Activated naive CD8-positive, alpha-beta T cell (primary cell): ENCODE data around the gene RXRB.

Experiments used
- H3K27ac Mint-ChIP-seq: one replicate; pipeline ENCODE4 v1.8.0; 2021; ENCODE audit warnings: mixed read lengths
- H3K27me3 Mint-ChIP-seq: one replicate; pipeline ENCODE4 v1.8.0; 2021; ENCODE audit warnings: mixed read lengths
- H3K36me3 Mint-ChIP-seq: one replicate; pipeline ENCODE4 v1.8.0; 2021; ENCODE audit warnings: mixed read lengths
- H3K4me1 Mint-ChIP-seq: one replicate; pipeline ENCODE4 v1.8.0; 2021; ENCODE audit warnings: low read depth, mixed read lengths
- H3K4me3 Mint-ChIP-seq: one replicate; pipeline ENCODE4 v1.8.0; 2021; ENCODE audit warnings: mild to moderate bottlenecking, mixed read lengths
- H3K9me3 Mint-ChIP-seq: one replicate; pipeline ENCODE4 v1.8.0; 2021; ENCODE audit warnings: low read depth, mixed read lengths

Gene RXRB

GRCh38 chr6:33205191-33206026 is 4.9 kb upstream of the RXRB start:
- H3K27me3 Mint-ChIP-seq: no peaks in the 10 kb centered on the region
- H3K4me3 Mint-ChIP-seq: peak overlapping the region; percentile 99
- H3K9me3 Mint-ChIP-seq: no peaks in the 10 kb centered on the region
- H3K27ac Mint-ChIP-seq: peak overlapping the region; percentile 97
- peaks cover 62% of the 10 kb centered on the region for H3K4me1 Mint-ChIP-seq
- peaks cover 8% of the 10 kb centered on the region for H3K36me3 Mint-ChIP-seq

- H3K4me1 Mint-ChIP-seq: peaks cover 59% of the 10 kb centered on the region
- H3K27me3 Mint-ChIP-seq: no peaks in the 10 kb centered on the region
- H3K9me3 Mint-ChIP-seq: no peaks in the 10 kb centered on the region
- H3K27ac Mint-ChIP-seq: peak within 1 kb of the TSS; percentile 97
- peak within 1 kb of the TSS; percentile 99 for H3K4me3 Mint-ChIP-seq
- peaks cover 8% of the 10 kb centered on the region for H3K36me3 Mint-ChIP-seq
Observed at GRCh38 chr6:33204415-33205190, 4.1 kb upstream of the RXRB start, which contains the start of gene HSD17B8. Gene HSD17B8, plus strand, starts transcription at chr6:33204655. Its CDS starts 14 bp downstream, at chr6:33204669.

- peaks cover 8% of the 10 kb centered on the region for H3K36me3 Mint-ChIP-seq
- peak overlapping the region; percentile 81 for H3K27ac Mint-ChIP-seq
- H3K27me3 Mint-ChIP-seq: no peaks in the 10 kb centered on the region
- peak overlapping the region; percentile 99 for H3K4me3 Mint-ChIP-seq
- H3K4me1 Mint-ChIP-seq: peaks cover 59% of the 10 kb centered on the region
- H3K9me3 Mint-ChIP-seq: no peaks in the 10 kb centered on the region
Observed at GRCh38 chr6:33204165-33204414, 3.6 kb upstream of the RXRB start.

- peaks cover 8% of the 10 kb centered on the region for H3K36me3 Mint-ChIP-seq
- no peaks in the 10 kb centered on the region for H3K9me3 Mint-ChIP-seq
- H3K27me3 Mint-ChIP-seq: no peaks in the 10 kb centered on the region
- peak overlapping the region; percentile 41 for H3K27ac Mint-ChIP-seq
- H3K4me1 Mint-ChIP-seq: peaks cover 58% of the 10 kb centered on the region
- H3K4me3 Mint-ChIP-seq: peak overlapping the region; percentile 99
Observed at GRCh38 chr6:33203443-33204164, 3.1 kb upstream of the RXRB start.

DNA sequence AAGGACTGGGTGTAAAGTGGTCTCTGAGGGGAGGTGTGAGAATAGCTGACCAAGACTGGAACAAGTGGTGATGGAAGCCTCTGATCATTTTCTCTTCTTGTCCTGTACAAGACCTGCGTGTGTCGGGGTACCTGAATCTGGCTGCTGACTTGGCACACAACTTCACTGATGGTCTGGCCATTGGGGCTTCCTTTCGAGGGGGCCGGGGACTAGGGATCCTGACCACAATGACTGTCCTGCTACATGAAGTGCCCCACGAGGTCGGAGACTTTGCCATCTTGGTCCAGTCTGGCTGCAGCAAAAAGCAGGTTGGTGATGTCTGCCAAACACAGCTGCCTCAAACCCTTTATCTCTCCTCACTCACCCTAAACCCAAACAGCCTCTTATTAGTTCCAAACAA is 2.3 kb upstream of the RXRB start:
- Mint-ChIP-seq H3K27me3 (no peaks in the 10 kb centered on the region), H3K36me3 (peaks cover 8% of the 10 kb centered on the region), H3K9me3 (no peaks in the 10 kb centered on the region), H3K4me1 (peaks cover 66% of the 10 kb centered on the region), H3K27ac (peak overlapping the region; percentile 100), H3K4me3 (peak overlapping the region; percentile 99)

GRCh38 chr6:33201935-33202334 is 1.5 kb upstream of the RXRB start:
- Mint-ChIP-seq H3K4me3 (peak overlapping the region; percentile 99), H3K4me1 (peaks cover 74% of the 10 kb centered on the region), H3K27ac (peak overlapping the region; percentile 100), H3K27me3 (no peaks in the 10 kb centered on the region), H3K36me3 (peaks cover 8% of the 10 kb centered on the region), H3K9me3 (no peaks in the 10 kb centered on the region)

DNA sequence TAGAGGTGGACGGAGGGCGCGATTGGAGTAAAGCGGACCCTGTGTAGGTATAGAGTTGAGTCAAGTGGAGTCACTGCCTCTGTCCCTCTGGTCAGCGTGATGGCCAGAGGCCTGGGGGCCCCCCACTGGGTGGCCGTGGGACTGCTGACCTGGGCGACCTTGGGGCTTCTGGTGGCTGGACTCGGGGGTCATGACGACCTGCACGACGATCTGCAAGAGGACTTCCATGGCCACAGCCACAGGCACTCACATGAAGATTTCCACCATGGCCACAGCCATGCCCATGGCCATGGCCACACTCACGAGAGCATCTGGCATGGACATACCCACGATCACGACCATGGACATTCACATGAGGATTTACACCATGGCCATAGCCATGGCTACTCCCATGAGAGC is 681 bp upstream of the RXRB start:
- Mint-ChIP-seq H3K27me3 (no peaks in the 10 kb centered on the region), H3K4me3 (peak overlapping the region; percentile 99), H3K4me1 (peaks cover 72% of the 10 kb centered on the region), H3K36me3 (peaks cover 8% of the 10 kb centered on the region), H3K27ac (peak overlapping the region; percentile 100), H3K9me3 (no peaks in the 10 kb centered on the region)

DNA sequence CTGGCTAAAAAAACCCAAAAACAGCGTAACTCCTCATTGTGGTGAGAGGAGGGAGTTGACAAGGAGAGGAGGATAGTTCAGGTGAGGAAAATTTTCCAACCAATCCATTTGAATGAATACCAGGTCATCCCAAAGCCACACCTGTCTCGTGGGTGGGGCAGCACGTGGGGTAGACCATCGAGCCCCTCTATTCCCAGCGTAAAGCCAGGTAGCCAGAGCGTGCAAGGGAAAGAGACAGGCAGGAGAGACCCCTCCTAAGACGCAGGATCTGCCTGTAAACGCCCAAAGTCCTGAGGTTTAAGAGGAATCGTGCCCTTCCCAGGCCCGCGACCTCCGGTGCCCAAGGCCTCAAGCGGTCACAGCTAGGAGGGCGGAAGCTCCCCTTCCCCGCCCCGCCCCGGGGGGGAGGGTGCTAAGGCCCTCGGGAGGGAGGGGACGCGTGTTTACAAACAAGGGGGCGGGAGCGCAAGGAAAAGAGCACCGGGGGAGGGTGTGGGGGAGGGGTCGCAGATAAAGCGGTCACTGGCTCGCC is 712 bp downstream of the RXRB start:
- no peaks in the 10 kb centered on the region for H3K9me3 Mint-ChIP-seq
- peaks cover 9% of the 10 kb centered on the region for H3K36me3 Mint-ChIP-seq
- H3K4me1 Mint-ChIP-seq: peaks cover 64% of the 10 kb centered on the region
- H3K27me3 Mint-ChIP-seq: no peaks in the 10 kb centered on the region
- peak overlapping the region; percentile 93 for H3K27ac Mint-ChIP-seq
- peak overlapping the region; percentile 99 for H3K4me3 Mint-ChIP-seq

GRCh38 chr6:33198853-33199436 is 1.5 kb downstream of the RXRB start:
- peak overlapping the region; percentile 99 for H3K4me3 Mint-ChIP-seq
- peak overlapping the region; percentile 93 for H3K27ac Mint-ChIP-seq
- peaks cover 61% of the 10 kb centered on the region for H3K4me1 Mint-ChIP-seq
- peaks cover 7% of the 10 kb centered on the region for H3K36me3 Mint-ChIP-seq
- no peaks in the 10 kb centered on the region for H3K9me3 Mint-ChIP-seq
- H3K27me3 Mint-ChIP-seq: no peaks in the 10 kb centered on the region

GRCh38 chr6:33198159-33198852 is 2.2 kb downstream of the RXRB start:
- H3K36me3 Mint-ChIP-seq: peaks cover 7% of the 10 kb centered on the region
- H3K27ac Mint-ChIP-seq: peak overlapping the region; percentile 79
- H3K4me3 Mint-ChIP-seq: peak overlapping the region; percentile 99
- peaks cover 60% of the 10 kb centered on the region for H3K4me1 Mint-ChIP-seq
- no peaks in the 10 kb centered on the region for H3K27me3 Mint-ChIP-seq
- no peaks in the 10 kb centered on the region for H3K9me3 Mint-ChIP-seq

GRCh38 chr6:33197431-33198048 is 2.9 kb downstream of the RXRB start:
- Mint-ChIP-seq H3K4me1 (peaks cover 56% of the 10 kb centered on the region), H3K27me3 (no peaks in the 10 kb centered on the region), H3K27ac (peak overlapping the region; percentile 69), H3K9me3 (no peaks in the 10 kb centered on the region), H3K4me3 (peak overlapping the region; percentile 71), H3K36me3 (peaks cover 5% of the 10 kb centered on the region)

DNA sequence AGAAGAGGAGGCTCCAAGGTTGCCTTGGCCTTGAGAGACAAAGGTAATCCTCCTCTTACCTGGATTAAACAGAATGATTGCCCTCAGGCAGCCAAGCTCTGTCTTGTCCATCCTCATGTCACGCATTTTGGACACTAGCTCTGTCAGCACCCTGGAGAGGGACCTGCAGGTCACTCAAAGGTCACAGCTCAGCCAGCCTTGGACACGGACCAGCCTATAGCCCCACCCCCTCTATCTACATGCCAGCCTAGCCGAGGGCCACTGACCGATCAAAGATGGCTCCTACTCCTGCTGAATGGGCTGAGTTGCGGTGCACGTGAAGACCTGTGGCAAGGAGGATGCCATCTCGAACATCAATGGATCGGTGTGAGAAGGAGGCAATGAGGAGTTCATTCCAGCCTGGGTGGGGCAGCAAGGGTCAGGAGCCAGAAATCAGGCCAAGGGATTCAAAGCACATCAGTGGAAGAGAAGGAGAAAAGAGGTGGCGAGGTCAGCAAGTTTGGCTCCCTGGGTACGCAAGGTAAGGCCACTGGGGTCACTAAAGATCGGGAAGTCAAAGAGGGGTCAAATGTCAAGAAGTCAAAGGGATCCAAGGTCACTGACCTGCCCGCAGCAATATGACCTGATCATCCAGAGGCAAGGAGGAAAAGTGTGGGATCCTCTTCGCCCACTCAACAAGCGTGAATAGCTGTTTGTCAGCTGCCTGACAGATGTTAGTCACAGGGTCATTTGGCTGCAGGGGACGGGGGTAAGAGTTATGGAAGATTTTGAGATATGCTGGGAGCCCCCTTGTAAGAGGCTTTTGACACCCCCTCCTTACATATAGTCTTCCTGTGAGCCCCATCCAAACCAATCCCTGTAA is 4.9 kb downstream of the RXRB start:
- Mint-ChIP-seq H3K4me1 (peaks cover 46% of the 10 kb centered on the region), H3K4me3 (no peak overlapping the region), H3K27ac (peak overlapping the region; percentile 79), H3K9me3 (no peaks in the 10 kb centered on the region), H3K36me3 (peaks cover 2% of the 10 kb centered on the region), H3K27me3 (peaks cover 3% of the 10 kb centered on the region)

GRCh38 chr6:33194431-33194979 is 6.0 kb downstream of the RXRB start:
- peaks cover 4% of the 10 kb centered on the region for H3K36me3 Mint-ChIP-seq
- H3K4me3 Mint-ChIP-seq: no peak overlapping the region
- H3K4me1 Mint-ChIP-seq: peaks cover 44% of the 10 kb centered on the region
- H3K27ac Mint-ChIP-seq: peak overlapping the region; percentile 61
- no peaks in the 10 kb centered on the region for H3K9me3 Mint-ChIP-seq
- H3K27me3 Mint-ChIP-seq: peaks cover 8% of the 10 kb centered on the region
